NCI-H748 (cell line): ENCODE results near the gene SUPT4H1.
A peak's percentile ranks its signal among the peaks of the same experiment; 100 is the strongest.

Experiments
- DNase-seq: peaks from one replicate; lab custom pipeline; 2025; ENCODE audit not compliant: unreplicated experiment; lab: John Stamatoyannopoulos, UW

SUPT4H1 gene

GRCh38 chr17:58365185-58365979, 13.4 kb upstream of the SUPT4H1 start:
- no peak for DNase-seq

- DNase-seq, result no peak
Observed at GRCh38 chr17:58364270-58364942, 12.4 kb upstream of the SUPT4H1 start.

GRCh38 chr17:58363457-58364185, 11.6 kb upstream of the SUPT4H1 start:
- no peak for DNase-seq

- no peak for DNase-seq
Observed at GRCh38 chr17:58362368-58363014, 10.5 kb upstream of the SUPT4H1 start.

- no peak for DNase-seq
Observed at GRCh38 chr17:58360296-58361063, 8.5 kb upstream of the SUPT4H1 start.

- DNase-seq, result no peak
Observed at GRCh38 chr17:58358408-58359172, 6.6 kb upstream of the SUPT4H1 start.

GRCh38 chr17:58357312-58358297, 5.6 kb upstream of the SUPT4H1 start:
- no peak for DNase-seq

- DNase-seq, result no peak
Observed at GRCh38 chr17:58356231-58356630, 4.2 kb upstream of the SUPT4H1 start.

- DNase-seq, result no peak
Observed at GRCh38 chr17:58354541-58355216, 2.7 kb upstream of the SUPT4H1 start.

GRCh38 chr17:58353389-58353825, 1.4 kb upstream of the SUPT4H1 start:
- no peak for DNase-seq

GRCh38 chr17:58352596-58353388, 791 bp upstream of the SUPT4H1 start:
- DNase-seq, result peak; percentile 59

GRCh38 chr17:58351182-58351581, 819 bp downstream of the SUPT4H1 start:
- no peak for DNase-seq

GRCh38 chr17:58348038-58348437, 4.0 kb downstream of the SUPT4H1 start:
- DNase-seq, result no peak

GRCh38 chr17:58345500-58345899, 6.5 kb downstream of the SUPT4H1 start:
- DNase-seq, result no peak

- no peak for DNase-seq
Observed at GRCh38 chr17:58344791-58345157, 7.2 kb downstream of the SUPT4H1 start.

GRCh38 chr17:58344047-58344790, 7.8 kb downstream of the SUPT4H1 start:
- DNase-seq, result no peak

GRCh38 chr17:58343131-58343530, 8.9 kb downstream of the SUPT4H1 start:
- no peak for DNase-seq
